BE2C (cell line): Measurements from ENCODE around the gene CISH. TPM values are rescaled to one million over a fixed set of nuclear protein-coding genes. Genes with fewer than 3 reads are reported as not detected.

ENCODE experiments used
- DNase-seq: peaks from one replicate; pipeline ENCODE4 v3.0.0-alpha.2; 2020
- H3K27me3 ChIP-seq: fragments of 250-450 bp; sonication (Bioruptor Pico); 2 replicates; pipeline ENCODE4 v1.5.1; 2020; ENCODE audit warnings: mild to moderate bottlenecking
- H3K36me3 ChIP-seq: fragments of 250-450 bp; sonication (Bioruptor Pico); 2 replicates; pipeline ENCODE4 v1.5.1; 2020; ENCODE audit warnings: mild to moderate bottlenecking
- H3K4me1 ChIP-seq: fragments of 250-450 bp; sonication (Bioruptor Pico); 2 replicates; pipeline ENCODE4 v1.5.1; 2020
- H3K4me3 ChIP-seq: 2 replicates; pipeline ENCODE4 v1.5.1; 2011; ENCODE audit warnings: low read depth, low read length
- H3K9me3 ChIP-seq: fragments of 250-450 bp; sonication (Bioruptor Pico); 2 replicates; pipeline ENCODE4 v1.5.1; 2020
- CTCF ChIP-seq: IDR thresholded peaks from 2 replicates; pipeline ENCODE4 v1.5.1; 2012; ENCODE audit warnings: mild to moderate bottlenecking, low read depth, low read length
- polyA plus RNA-seq: library from polyadenylated mRNA; unstranded; fragments of >200 nt; gene quantifications from one replicate; pipeline ENCODE4 v1.2.1, GENCODE V29; 2012; ENCODE audit warnings: low read depth, missing spikeins; ENCODE audit not compliant: insufficient read length, insufficient read depth

CISH gene
- 11.1 TPM for polyA plus RNA-seq

GRCh38 chr3:50611464-50612233 lies at the start of gene CISH:
TSS of gene CISH (minus strand) at chr3:50611774. CDS start at chr3:50611650, 124 bp downstream.
- Histone ChIP-seq H3K27me3 (no peaks in the 10 kb centered on the region), H3K4me3 (peak within 1 kb of the TSS; percentile 49), H3K4me1 (peaks cover 6% of the 10 kb centered on the region; the same call in 1 of the 2 replicates), H3K9me3 (no peaks in the 10 kb centered on the region), H3K36me3 (no peaks in the 10 kb centered on the region)
- DNase-seq, result peak; percentile 92
- peak; percentile 27 for TF ChIP-seq CTCF

- no peaks in the 10 kb centered on the region; the same call in 1 of the 2 replicates for H3K4me1 ChIP-seq
- no peak for DNase-seq
- H3K9me3 ChIP-seq, result no peaks in the 10 kb centered on the region
- H3K27me3 ChIP-seq, result no peaks in the 10 kb centered on the region
- H3K4me3 ChIP-seq, result no peak overlapping the region
- no peak for TF ChIP-seq CTCF
- no peaks in the 10 kb centered on the region for H3K36me3 ChIP-seq
These were observed 48.8 kb upstream of the CISH start for GRCh38 chr3:50660386-50660785.

- H3K27me3 ChIP-seq, result no peaks in the 10 kb centered on the region
- H3K9me3 ChIP-seq, result no peaks in the 10 kb centered on the region
- no peaks in the 10 kb centered on the region; the same call in 1 of the 2 replicates for H3K4me1 ChIP-seq
- H3K36me3 ChIP-seq, result no peaks in the 10 kb centered on the region
- TF ChIP-seq CTCF, result no peak
- DNase-seq, result no peak
- H3K4me3 ChIP-seq, result no peak overlapping the region
These were observed 47.3 kb upstream of the CISH start for GRCh38 chr3:50658831-50659230.

- H3K4me3 ChIP-seq, result no peak overlapping the region
- no peaks in the 10 kb centered on the region for H3K27me3 ChIP-seq
- no peaks in the 10 kb centered on the region; the same call in 1 of the 2 replicates for H3K4me1 ChIP-seq
- no peak for TF ChIP-seq CTCF
- DNase-seq, result no peak
- H3K9me3 ChIP-seq, result no peaks in the 10 kb centered on the region
- no peaks in the 10 kb centered on the region for H3K36me3 ChIP-seq
These were observed 46.8 kb upstream of the CISH start for GRCh38 chr3:50658416-50658815.

- no peak for TF ChIP-seq CTCF
- no peak overlapping the region for H3K4me3 ChIP-seq
- no peaks in the 10 kb centered on the region for H3K4me1 ChIP-seq
- no peaks in the 10 kb centered on the region for H3K9me3 ChIP-seq
- DNase-seq, result no peak
- no peaks in the 10 kb centered on the region for H3K36me3 ChIP-seq
- no peaks in the 10 kb centered on the region for H3K27me3 ChIP-seq
These were observed 46.2 kb upstream of the CISH start for GRCh38 chr3:50657816-50658215.

GRCh38 chr3:50657407-50657806 lies 45.8 kb upstream of the CISH start:
- H3K27me3 ChIP-seq, result no peaks in the 10 kb centered on the region
- TF ChIP-seq CTCF, result no peak

More at GRCh38 chr3:50657407-50657806, 45.8 kb upstream of the CISH start:
- Histone ChIP-seq H3K9me3 (no peaks in the 10 kb centered on the region), H3K4me1 (no peaks in the 10 kb centered on the region), H3K36me3 (no peaks in the 10 kb centered on the region), H3K4me3 (no peak overlapping the region)
- DNase-seq, result no peak
